GM23338 (cell line): Measurements from ENCODE around the gene PITHD1. TPM values are rescaled to one million over a fixed set of nuclear protein-coding genes. Genes with fewer than 3 reads are reported as not detected.

Experiments
- ATAC-seq: fragments of 200-7000 bp; cut with Tn5 transposase; 3 replicates; pipeline ENCODE4 v1.9.1; 2020
- DNase-seq: peaks from one replicate; pipeline ENCODE4 v3.0.0-alpha.2; 2015; ENCODE audit warnings: low spot score
- H2AFZ ChIP-seq: fragments of 200-600 bp; sonication (generic); 2 replicates; pipeline ENCODE4 v1.8.0; 2016; ENCODE audit warnings: antibody characterized with exemption, mild to moderate bottlenecking, moderate library complexity
- H3F3A ChIP-seq: fragments of 200-600 bp; sonication (generic); replicated peaks from 2 replicates; pipeline ENCODE4 v1.8.0; 2017; ENCODE audit warnings: antibody characterized with exemption, mixed run types, low read depth
- H3K27ac ChIP-seq: fragments of 200-600 bp; sonication (generic); 2 replicates; pipeline ENCODE4 v1.6.1; 2016; ENCODE audit warnings: low read depth
- H3K27me3 ChIP-seq: fragments of 200-600 bp; sonication (generic); 2 replicates; pipeline ENCODE4 v1.8.0; 2016; ENCODE audit warnings: mild to moderate bottlenecking, mixed run types, moderate library complexity; ENCODE audit not compliant: insufficient read depth
- H3K36me3 ChIP-seq: fragments of 200-600 bp; sonication (generic); 2 replicates; pipeline ENCODE4 v1.8.0; 2016; ENCODE audit warnings: mild to moderate bottlenecking; ENCODE audit not compliant: insufficient read depth
- H3K4me1 ChIP-seq: fragments of 200-600 bp; sonication (generic); 2 replicates; pipeline ENCODE4 v1.8.0; 2016; ENCODE audit warnings: mild to moderate bottlenecking, moderate library complexity; ENCODE audit not compliant: insufficient read depth
- H3K4me2 ChIP-seq: fragments of 200-600 bp; sonication (generic); 2 replicates; pipeline ENCODE4 v1.7.1; 2017; ENCODE audit warnings: mixed run types
- H3K4me3 ChIP-seq: fragments of 200-600 bp; sonication (generic); 2 replicates; pipeline ENCODE4 v1.6.1; 2016; ENCODE audit warnings: mixed run types
- H3K79me2 ChIP-seq: fragments of 200-600 bp; sonication (generic); replicated peaks from 2 replicates; pipeline ENCODE4 v1.8.0; 2017; ENCODE audit warnings: mild to moderate bottlenecking; ENCODE audit not compliant: insufficient read depth
- H3K9me2 ChIP-seq: fragments of 200-600 bp; sonication (generic); 2 replicates; pipeline ENCODE4 v1.8.0; 2017; ENCODE audit not compliant: insufficient read depth
- H4K20me1 ChIP-seq: fragments of 200-600 bp; sonication (generic); replicated peaks from 2 replicates; pipeline ENCODE4 v1.8.0; 2017; ENCODE audit warnings: mild to moderate bottlenecking; ENCODE audit not compliant: insufficient read depth
- H3K27ac Mint-ChIP-seq: 2 replicates; pipeline ENCODE4 v1.8.0; 2020; ENCODE audit warnings: inconsistent platforms, mild to moderate bottlenecking, moderate library complexity, mixed read lengths
- H3K27me3 Mint-ChIP-seq: 3 replicates; pipeline ENCODE4 v1.8.0; 2022; ENCODE audit warnings: low read depth, mild to moderate bottlenecking, moderate library complexity, mixed read lengths, inconsistent platforms; ENCODE audit not compliant: insufficient read depth, poor library complexity
- H3K36me3 Mint-ChIP-seq: 3 replicates; pipeline ENCODE4 v1.8.0; 2021; ENCODE audit warnings: low read depth, mild to moderate bottlenecking, inconsistent platforms, moderate library complexity, mixed read lengths
- H3K4me1 Mint-ChIP-seq: 3 replicates; pipeline ENCODE4 v1.8.0; 2020; ENCODE audit warnings: mild to moderate bottlenecking, inconsistent platforms, mixed read lengths
- H3K4me3 Mint-ChIP-seq: 3 replicates; pipeline ENCODE4 v1.8.0; 2021; ENCODE audit warnings: moderate library complexity, mild to moderate bottlenecking, inconsistent platforms, mixed read lengths
- H3K9me3 Mint-ChIP-seq: 3 replicates; pipeline ENCODE4 v1.8.0; 2020; ENCODE audit warnings: moderate library complexity, mild to moderate bottlenecking, inconsistent platforms, mixed read lengths
- CREB1 ChIP-seq: fragments of 250-450 bp; sonication (Bioruptor Pico); IDR thresholded peaks from 2 replicates; pipeline ENCODE4 v1.5.0; 2020; ENCODE audit warnings: low read depth, mild to moderate bottlenecking, moderate library complexity
- ETS1 ChIP-seq: IDR thresholded peaks from 2 replicates; pipeline ENCODE4 v1.6.1; 2016; ENCODE audit warnings: antibody characterized with exemption
- EZH2 ChIP-seq: fragments of 200-600 bp; sonication (generic); IDR thresholded peaks from one replicate; pipeline ENCODE4 v1.8.0; 2017; ENCODE audit warnings: antibody characterized with exemption, mild to moderate bottlenecking, low read depth; ENCODE audit not compliant: unreplicated experiment
- POLR2AphosphoS5 ChIP-seq: IDR thresholded peaks from 2 replicates; pipeline ENCODE4 v1.6.1; 2016; ENCODE audit warnings: antibody characterized with exemption, low read depth
- STAT1 ChIP-seq: IDR thresholded peaks from one replicate; pipeline ENCODE4 v1.6.1; 2016; ENCODE audit warnings: antibody characterized with exemption; ENCODE audit not compliant: unreplicated experiment
- ZNF114 ChIP-seq: fragments of 250-450 bp; sonication (Bioruptor Pico); IDR thresholded peaks from 2 replicates; pipeline ENCODE4 v1.5.0; 2020; ENCODE audit warnings: mild to moderate bottlenecking, moderate library complexity
- ZNF462 ChIP-seq: fragments of 250-450 bp; sonication (Bioruptor Pico); IDR thresholded peaks from 2 replicates; pipeline ENCODE4 v1.5.0; 2020; ENCODE audit warnings: mild to moderate bottlenecking, moderate library complexity
- polyA plus RNA-seq: library from polyadenylated mRNA; unstranded; fragments of >200 nt; fragmentation: Nextera tagmentation; extraction: Ambion mirVana; gene quantifications from 2 replicates; pipeline ENCODE4 v1.2.1, GENCODE V29; 2016
- total RNA-seq: library from RNA; depleted of rRNA; stranded (reverse); fragments of >200 nt; shearing (Covaris generic); gene quantifications from 2 replicates; pipeline ENCODE4 v1.2.3, GENCODE V29; 2014
- TF ChIP-seq, protein P1 (sequence below): IDR thresholded peaks from one replicate; pipeline ENCODE4 v1.6.1; 2018; ENCODE audit warnings: antibody characterized with exemption; ENCODE audit not compliant: unreplicated experiment

PITHD1 gene
- total and polyA plus RNA-seq, 2 experiments from 2014 or later = 52.9 to 99.0 TPM

GRCh38 chr1:23799570-23800399 is 21.6 kb downstream of the PITHD1 start:
- Histone ChIP-seq H2AFZ (peak overlapping the region; percentile 94), H3F3A (peaks cover 11% of the 10 kb centered on the region; the same call in 1 of the 2 replicates), H3K4me3 (peak overlapping the region; percentile 91), H3K36me3 (no peaks in the 10 kb centered on the region), H3K4me2 (peak overlapping the region; percentile 98), H4K20me1 (0 out of 2 replicates have a peak, but pooled peaks cover 8% of the 10 kb centered on the region), H3K27me3 (peaks cover 14% of the 10 kb centered on the region), H3K27ac (no peak overlapping the region), H3K9me2 (no peaks in the 10 kb centered on the region), H3K79me2 (no peaks in the 10 kb centered on the region), H3K4me1 (peaks cover 15% of the 10 kb centered on the region)
- H3K36me3 Mint-ChIP-seq = peaks cover 31% of the 10 kb centered on the region
- peak; percentile 26 for ATAC-seq
- H3K27me3 Mint-ChIP-seq = peaks cover 21% of the 10 kb centered on the region
- DNase-seq = peak; percentile 78
- TF ChIP-seq, protein P1, sequence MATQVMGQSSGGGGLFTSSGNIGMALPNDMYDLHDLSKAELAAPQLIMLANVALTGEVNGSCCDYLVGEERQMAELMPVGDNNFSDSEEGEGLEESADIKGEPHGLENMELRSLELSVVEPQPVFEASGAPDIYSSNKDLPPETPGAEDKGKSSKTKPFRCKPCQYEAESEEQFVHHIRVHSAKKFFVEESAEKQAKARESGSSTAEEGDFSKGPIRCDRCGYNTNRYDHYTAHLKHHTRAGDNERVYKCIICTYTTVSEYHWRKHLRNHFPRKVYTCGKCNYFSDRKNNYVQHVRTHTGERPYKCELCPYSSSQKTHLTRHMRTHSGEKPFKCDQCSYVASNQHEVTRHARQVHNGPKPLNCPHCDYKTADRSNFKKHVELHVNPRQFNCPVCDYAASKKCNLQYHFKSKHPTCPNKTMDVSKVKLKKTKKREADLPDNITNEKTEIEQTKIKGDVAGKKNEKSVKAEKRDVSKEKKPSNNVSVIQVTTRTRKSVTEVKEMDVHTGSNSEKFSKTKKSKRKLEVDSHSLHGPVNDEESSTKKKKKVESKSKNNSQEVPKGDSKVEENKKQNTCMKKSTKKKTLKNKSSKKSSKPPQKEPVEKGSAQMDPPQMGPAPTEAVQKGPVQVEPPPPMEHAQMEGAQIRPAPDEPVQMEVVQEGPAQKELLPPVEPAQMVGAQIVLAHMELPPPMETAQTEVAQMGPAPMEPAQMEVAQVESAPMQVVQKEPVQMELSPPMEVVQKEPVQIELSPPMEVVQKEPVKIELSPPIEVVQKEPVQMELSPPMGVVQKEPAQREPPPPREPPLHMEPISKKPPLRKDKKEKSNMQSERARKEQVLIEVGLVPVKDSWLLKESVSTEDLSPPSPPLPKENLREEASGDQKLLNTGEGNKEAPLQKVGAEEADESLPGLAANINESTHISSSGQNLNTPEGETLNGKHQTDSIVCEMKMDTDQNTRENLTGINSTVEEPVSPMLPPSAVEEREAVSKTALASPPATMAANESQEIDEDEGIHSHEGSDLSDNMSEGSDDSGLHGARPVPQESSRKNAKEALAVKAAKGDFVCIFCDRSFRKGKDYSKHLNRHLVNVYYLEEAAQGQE = no peak
- TF ChIP-seq EZH2 (no peak), STAT1 (no peak), ETS1 (peak; percentile 76), ZNF114 (CRISPR knock-in tag) (no peak), CREB1 (CRISPR knock-in tag) (no peak), ZNF462 (CRISPR knock-in tag) (no peak), POLR2AphosphoS5 (peak; percentile 57; the same call in 1 of the 2 replicates)
- H3K4me1 Mint-ChIP-seq = peaks cover 14% of the 10 kb centered on the region
- H3K4me3 Mint-ChIP-seq = peak overlapping the region; percentile 98
- H3K27ac Mint-ChIP-seq = peak overlapping the region; percentile 97
- H3K9me3 Mint-ChIP-seq = no peaks in the 10 kb centered on the region
